HG03558 (cell line): ENCODE data around the gene SYT14.
"Not testable (repeated sequence)": the region's sequence is repeated elsewhere in the genome, so short reads cannot be mapped to it uniquely, and the experiment has no call there.

Experiments
- ATAC-seq: cut with Tn5 transposase; IDR thresholded peaks from one replicate; pipeline ENCODE4 v1.9.1; 2021; ENCODE audit warnings: moderate number of reproducible peaks; ENCODE audit not compliant: unreplicated experiment; ENCODE audit errors: extremely low read depth

The SYT14 gene

DNA sequence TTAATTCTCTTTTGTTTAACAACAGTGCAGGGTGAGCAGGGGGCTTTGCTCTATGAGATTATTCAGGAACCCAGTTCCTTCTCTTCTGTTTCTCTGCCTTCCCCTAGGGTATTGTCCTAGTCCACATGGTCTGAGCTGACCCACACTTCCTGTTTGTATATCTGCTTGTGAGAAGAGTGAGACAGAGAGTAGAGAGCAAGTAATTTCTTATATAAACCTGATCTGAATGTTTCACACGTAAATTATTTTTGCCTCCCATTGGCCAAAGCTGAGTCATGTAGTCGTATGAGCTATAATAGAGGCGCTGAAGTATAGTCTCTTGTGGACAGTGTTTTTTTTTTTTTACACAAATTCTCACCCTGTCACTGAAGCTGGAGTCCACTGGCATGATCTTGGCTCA is 160.3 kb downstream of the SYT14 start:
- ATAC-seq: no peak

DNA sequence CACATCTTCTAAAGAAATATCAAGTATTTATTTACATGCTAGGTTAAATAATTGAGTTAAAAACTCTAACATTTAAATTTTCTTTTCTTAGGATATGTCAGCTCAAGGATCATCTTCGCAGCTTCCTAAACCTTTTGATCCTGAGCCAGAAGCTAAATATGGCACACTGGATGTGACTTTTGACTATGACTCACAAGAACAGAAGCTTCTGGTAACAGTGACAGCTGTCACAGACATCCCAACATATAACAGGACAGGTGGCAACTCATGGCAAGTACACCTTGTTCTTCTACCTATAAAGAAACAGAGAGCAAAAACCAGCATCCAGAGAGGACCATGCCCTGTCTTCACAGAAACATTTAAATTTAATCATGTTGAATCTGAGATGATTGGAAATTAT is 161.9 kb downstream of the SYT14 start:
- no peak for ATAC-seq

DNA sequence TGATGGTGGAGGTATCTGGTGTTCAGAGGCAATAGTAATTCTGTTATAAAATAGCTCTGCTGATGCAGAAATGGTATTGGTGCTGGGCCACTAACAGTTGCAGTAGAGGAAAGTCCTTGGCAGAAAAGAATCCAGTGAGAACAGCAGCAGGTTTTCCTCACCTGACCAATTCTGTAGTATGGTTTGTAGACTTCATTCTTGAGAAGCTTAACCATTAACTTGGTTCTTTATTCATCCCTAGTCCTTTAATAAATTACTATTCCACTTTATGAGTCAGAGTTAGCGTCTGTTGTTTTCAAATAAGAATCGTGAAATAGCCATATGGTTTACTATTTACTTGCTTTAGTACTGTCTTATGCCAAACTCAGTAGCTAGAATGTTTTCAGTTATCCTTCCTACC is 166.1 kb downstream of the SYT14 start:
- ATAC-seq: no peak

DNA sequence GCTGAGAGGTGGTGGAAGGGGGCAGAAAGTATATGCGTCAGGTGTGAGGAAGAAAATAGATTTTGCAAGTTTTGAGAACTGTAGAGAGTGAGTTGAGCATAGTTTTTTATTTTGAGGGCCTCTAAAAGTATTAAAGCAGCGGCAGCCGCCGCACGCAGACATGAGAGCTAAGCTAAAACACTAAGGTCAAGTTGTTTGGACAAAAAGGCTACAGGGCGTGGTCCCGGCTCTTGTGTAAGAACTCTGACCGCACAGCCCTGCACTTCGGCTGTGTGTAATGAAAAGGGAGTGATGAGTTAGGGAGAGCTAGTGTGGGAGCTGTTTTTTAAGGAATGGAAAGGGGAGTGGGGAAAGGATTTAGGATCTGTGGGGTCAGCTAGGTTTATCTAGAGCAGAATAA is 174.9 kb downstream of the SYT14 start:
- ATAC-seq: not testable (repeated sequence)

DNA sequence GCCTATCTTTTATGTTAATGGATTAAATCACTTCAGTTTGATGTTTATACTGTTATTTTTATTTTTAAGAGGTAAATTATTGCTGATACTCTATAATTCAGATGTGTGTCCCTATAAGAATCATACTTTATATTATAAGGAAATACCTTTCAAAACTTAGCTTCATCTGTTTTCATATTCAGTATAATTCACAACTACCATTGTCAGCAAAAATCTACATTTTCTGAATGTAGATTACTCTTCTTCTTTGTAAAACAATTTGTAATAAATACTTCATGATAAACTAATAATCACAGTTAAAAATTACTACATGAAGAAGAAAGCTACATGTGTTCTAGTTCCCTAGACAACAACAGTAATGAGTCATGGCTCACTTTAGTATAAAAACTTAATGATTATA is 179.2 kb downstream of the SYT14 start:
- ATAC-seq: no peak

DNA sequence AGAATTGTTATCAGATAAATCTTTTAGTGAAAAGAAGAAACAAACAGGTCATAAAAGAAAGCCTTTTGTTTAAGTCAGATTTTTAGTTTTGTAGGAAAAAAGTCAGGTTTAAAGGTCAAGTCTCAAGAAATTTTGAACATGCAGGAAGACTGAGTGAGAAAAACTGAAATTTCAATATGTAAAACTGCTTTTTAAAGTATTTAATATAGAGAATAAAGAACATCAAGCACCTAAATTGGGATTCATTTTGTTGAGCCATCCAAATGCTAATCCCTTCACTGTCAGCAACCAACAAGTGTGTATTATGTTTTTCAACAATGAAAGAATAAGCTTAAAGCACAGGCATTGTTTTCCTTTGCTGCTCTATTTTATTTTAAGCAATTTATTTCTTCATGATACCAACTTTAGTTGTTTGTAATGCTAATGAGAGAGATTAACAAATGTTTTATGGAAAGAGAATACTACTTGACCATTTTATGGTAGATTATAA is 179.7 kb downstream of the SYT14 start:
- ATAC-seq: no peak

DNA sequence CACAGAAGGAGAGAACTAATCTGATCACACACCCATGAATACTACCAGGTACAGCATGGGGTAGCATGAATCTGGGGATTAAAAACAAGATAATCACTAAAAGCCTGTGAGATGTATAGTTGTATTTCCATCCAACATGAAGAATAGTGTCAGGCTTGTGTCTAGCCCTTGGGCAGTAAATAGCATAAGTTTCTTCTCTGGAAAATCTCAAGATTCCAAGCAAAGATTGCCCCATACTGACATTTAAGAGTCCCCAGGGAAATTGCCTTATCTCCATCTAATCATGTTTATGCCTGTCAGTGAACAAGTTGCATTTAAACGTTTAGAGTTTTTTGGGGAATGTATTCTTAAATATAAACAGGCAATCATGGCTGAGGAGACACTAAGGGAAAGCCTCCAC is 185.4 kb downstream of the SYT14 start:
- ATAC-seq: no peak

DNA sequence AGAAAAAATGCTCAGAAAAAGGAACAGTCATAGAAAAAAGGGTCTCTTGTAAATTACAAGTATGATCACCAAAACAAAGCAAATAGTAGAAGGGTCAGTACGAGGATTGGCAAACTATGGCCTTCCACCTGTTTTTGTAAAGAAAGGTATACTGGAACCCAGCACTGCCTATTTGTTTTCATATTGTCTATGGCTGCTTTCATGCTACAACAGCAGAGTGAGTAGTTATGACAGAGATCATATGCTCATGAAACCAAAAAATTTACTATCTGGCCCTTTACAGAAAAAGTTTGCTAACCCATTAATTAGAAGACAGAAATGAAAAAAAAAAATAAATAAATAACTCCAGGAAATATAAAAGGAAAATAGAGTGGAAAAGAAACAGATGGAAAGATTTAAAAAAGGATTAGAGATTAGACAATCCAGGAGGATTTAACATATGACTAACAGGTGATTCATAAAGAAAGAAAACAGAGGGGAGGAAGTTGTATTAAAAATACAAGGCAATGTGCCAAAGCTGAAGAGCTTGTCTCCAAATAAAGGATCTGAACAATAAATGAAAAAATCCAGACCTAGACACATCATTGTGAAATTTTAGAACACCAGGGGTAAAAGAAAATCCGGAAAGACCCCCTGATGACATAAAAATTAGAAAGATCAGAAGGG is 186.0 kb downstream of the SYT14 start:
- no peak for ATAC-seq

DNA sequence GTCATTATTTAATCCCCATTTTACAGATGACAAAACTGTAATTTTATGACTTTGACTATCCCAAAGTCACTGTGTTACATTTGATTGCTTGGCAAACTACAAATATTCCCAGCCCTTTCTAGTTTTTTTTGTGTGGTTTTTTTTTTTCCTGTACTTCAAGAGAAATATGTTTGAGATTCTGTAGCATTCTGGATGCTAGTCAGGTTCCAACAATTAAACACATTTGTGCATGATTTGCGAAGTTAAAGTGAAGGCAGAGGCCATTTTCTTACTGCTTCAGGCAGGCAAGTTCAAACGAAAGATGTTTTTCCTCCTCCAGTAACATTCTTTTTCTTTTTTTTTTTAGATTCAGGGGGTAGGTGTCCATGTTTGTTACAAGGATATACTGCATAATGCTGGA is 186.7 kb downstream of the SYT14 start:
- ATAC-seq: no peak

DNA sequence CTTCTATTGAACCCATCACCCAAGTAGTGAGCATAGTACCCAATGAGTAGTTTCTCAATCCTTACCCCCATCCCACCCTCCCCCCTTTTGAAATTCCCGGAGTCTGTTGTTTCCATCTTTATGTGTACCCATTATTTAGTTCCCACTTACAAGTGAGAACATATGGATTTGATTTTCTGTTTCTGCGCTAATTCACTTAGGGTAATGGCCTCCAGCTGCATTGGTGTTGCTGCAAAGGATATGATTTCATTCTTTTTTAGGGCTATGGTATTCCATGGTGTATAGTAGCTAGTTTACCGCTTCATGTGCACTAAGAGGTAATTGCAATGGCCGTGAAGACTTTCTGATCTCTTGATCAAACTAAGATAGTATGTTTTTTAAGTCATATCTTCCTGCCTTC is 187.1 kb downstream of the SYT14 start:
- ATAC-seq: no peak

DNA sequence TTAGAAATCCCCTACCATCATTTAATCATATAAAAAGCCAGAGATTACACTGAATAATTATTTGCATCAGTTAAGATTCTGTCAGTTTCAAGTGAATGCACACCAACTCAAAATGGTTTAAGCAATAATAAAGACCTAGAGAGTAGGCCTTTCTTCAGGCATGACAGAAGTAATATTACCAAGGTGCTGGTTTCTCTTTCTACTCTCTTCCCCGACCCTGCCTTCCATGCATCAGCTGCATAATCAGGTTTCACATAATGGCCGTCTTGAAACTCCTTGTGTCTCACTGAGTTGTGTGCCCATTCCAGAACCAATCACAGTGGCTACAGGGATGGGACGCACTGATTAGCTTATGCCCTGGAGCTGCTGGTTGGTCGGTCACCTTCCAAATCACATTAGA is 191.1 kb downstream of the SYT14 start:
- ATAC-seq: no peak

DNA sequence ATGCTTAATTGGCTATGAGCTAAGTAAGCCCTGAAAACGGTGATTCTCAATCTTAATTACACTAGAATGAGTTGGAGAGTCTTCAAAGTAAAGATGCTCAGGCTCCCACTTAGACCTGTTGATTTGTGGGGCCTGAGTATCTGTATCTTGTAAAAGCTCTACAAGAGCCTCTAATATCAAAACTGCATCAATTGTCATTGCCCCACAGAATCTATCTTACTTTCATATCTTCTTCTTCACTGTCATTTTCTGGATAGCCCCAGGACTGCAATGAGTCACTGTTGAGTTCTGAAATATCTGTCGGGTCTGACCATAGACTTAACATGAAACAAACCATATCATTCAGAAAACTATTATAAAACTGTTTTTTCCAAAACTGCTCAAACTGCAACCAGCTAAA is 191.7 kb downstream of the SYT14 start:
- peak; percentile 78 for ATAC-seq

DNA sequence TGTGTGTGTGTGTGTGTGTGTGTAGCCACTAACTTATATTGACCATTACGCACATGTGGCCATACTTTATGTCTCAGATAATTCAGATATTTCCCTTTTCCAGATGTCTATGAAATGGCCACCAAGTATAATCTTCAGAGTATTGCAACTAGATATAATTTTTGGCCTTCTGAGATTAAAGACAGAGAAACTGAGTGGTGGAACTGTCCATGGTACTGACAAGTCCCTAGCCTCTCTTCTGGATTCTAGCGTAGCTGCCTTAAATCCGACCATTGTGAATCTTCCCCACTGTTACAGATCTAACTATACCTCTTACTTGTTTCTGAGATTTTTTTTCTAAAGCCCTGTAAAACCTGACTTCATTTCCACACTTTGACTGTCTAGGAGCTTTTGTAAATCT is 194.6 kb downstream of the SYT14 start:
- ATAC-seq: no peak

DNA sequence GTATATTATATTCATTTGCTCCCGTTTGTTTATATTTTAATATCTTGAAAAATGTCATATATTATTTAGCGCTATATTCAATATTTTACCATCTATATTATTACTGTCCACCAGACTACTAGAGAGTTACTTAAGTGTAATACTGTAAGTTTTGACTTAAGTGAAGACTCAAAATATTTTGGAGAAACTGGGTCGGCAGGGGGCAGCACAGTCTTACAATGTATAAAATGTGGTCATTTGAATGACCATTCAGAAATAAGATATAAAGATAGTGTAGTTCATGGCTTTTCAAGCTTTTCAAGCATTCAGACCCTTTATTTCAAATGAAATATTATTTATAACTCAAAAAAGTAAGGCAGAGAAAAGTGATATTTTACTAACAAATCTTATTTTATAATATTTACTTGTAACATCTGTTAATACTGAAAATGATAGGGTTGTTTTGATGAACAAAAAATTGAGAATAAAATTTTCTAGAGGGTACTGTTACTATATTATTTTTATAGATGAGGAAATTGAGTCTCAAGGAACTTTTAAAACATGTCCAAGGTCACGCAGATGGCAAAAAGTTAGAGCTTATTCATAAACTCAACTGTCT is 205.5 kb downstream of the SYT14 start:
- no peak for ATAC-seq

DNA sequence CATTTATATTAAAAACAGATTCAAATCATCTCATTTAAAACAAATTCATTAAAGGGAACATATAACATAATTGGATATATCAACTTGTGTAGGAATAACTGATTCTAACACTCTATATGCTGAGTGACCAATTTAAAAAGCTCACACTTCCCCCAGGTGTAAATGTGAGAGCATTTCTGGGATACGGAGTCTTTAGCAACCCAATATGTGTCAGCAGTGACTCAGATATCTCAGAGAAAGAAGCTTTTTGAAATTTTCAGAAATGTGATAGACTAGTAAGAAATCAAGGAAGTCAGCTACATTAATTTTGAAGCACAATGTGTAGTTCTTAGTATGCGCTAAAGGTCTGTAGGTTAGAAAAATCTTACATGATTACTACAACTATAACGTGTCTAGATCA is 206.7 kb downstream of the SYT14 start:
- ATAC-seq: no peak

DNA sequence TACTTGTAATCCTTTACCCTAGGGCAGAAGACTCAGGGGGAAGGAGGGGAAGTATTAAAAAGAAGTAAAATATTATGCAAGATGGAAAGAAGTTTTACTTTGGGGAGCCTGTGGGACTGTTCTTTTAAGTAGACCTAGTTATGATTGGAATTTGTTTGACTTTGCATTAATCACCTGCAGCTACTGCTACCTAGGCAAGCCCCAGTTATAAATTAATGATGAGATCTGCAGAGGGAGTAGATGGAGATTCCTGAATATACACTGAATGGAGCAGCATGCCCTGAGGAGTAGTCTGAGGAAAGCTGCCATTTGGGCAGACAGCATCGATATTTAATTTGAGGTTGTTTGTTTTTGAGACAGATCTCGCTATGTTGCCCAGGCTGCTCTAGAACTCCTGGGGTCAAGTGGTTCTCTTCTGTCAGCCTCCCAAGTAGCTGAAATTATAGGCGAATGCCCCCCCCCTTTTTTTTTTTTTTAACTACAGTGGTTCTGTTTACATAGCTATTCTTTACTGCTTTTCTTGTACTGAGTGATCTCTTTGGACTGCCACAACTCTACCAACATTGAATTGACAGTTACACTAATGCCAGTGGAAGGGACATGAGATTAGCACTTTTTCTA is 213.1 kb downstream of the SYT14 start:
- no peak for ATAC-seq

DNA sequence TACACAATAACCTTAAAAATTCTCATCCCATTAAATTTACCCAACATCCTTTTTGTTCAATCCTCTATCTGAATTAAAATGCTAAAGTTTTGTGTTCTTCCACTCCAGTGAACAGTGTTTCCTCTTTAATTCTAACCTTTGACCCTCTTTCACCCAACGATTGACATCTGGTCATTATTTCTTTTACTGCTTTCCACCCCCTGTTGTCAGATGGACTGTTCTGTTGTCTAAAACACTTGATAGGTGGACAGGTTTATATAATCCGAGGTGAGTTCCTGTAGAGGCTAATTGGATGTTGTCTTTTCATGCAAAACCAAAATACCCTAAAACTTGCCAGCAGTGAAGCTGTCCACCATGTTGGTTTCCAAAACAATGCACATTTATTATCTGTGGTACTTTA is 221.2 kb downstream of the SYT14 start:
- ATAC-seq: no peak

DNA sequence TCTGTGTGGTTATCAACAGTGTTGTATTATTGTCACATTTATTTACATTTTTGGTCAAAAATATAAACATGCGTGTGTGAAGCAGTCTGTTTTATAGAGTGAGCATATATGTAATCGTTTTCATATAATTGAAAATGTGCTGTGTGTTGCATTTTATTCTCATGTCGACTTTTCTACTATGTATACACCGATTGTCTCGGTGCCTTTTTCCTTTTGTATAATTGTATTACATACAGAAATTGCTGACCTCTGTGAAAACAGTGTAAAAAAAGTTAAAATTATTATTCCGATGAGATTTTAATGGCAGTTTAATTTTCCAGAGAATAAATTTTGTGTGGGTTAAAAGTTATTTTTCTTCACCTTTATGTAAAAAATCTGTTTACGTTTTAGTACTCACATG is 232.2 kb downstream of the SYT14 start:
- no peak for ATAC-seq

DNA sequence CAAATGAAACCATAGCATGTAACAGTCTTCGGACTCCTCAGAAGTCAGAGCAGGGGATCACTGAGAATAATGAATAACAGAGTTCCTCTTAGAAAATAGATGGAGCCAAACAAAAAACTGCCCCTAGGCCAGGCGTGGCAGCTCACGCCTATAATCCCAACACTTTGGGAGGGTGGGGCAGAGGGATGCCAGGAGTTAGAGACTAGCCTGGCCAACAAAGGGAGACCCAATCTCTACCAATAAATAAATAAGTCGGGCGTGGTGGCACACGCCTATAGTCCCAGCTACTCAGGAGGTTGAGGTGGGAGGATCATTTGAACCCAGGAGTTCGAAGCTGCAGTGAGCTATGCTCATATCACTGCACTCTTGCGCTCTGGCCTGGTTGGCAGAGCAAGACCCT is 236.1 kb downstream of the SYT14 start:
- ATAC-seq: no peak

DNA sequence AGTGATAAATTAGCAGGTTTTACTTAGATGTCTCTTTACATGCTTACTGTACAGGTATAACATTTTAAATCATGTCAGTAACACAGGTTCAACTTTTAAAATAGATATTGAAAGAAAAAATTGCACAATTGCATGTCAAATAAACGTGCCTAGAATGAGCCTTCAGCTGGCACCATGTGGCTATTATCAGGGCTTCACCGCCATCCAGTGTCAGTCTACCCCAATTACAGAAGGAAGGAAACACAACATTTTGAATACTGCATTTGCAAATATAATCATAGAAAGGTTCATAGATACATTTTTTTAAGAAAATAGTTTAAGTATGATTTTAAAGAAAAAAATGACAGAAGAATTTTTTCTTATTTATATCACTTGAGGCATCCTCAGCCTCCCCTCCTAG is 247.0 kb downstream of the SYT14 start:
- no peak for ATAC-seq

DNA sequence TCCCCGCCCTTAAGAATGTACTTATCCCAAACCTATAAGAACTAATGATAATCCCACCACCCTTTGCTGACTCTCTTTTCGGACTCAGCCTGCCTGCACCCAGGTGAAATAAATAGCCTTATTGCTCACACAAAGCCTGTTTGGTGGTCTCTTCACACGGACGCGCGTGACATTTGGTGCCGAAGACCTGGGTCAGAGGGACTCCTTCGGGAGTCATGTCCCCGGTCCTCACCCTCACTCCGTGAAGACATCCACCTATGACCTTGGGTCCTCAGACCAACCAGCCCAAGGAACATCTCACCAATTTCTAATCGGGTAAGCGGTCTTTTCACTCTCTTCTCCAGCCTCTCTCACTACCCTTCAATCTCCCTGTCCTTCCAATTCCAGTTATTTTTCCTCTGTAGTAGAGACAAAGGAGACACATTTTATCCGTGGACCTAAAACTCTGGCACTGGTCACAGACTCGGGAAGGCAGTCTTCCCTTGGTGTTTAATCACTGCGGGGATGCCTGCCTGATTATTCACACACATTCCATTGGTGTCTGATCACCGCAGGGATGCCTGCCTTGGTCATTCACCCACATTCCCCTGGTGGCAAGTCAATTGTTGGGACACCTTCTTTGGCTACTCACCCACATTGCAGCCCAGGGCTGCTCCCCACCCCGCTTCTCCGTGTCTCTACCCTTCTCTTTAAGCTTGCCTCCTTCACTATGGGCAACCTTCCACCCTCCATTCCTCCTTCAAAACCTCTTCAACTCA is 250.0 kb downstream of the SYT14 start:
- not testable (repeated sequence) for ATAC-seq
